HS-27A (cell line): ENCODE measurements around the gene NPY5R.

ENCODE experiments used
- DNase-seq: peaks from one replicate; pipeline ENCODE4 v3.0.0-alpha.2; 2012; ENCODE audit warnings: low read depth, missing footprints

The NPY5R gene

DNA sequence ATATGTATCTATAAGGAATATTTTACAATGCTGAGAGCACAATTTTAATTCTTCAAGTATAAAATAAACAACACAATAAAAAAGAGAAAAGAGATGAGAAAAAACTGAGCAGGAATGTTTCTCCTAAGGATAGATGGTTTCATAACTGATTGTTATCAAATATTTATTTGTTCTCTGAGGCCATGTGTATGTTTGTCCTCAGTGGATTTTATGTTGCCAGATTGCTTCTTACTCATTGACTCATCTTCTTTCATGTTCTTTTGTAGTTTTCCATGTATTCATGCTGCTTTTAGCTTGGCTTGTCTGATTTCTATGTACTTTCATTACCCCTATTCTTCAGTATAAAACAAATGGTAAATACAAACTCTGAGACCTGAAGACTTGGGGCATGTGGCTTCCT is 41.2 kb downstream of the NPY5R start:
- no peak for DNase-seq

DNA sequence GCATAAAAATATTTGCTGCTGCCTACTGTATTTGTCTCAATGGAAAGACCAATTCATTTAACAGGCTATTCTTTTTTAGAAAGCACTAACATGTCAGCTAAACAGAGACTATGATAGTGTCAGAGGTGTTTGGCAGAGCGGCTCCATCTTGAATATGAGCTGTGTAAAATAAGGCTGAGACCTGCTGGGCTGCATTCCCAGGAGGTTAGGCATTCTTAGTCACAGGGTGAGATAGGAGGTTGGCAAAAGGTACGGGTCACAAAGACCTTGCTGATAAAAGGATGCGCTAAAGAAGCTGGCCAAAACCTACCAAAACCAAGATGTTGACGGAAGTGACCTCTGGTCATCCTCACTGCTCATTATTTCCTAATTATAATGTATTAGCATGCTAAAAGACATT is 41.8 kb downstream of the NPY5R start:
- DNase-seq, result no peak

DNA sequence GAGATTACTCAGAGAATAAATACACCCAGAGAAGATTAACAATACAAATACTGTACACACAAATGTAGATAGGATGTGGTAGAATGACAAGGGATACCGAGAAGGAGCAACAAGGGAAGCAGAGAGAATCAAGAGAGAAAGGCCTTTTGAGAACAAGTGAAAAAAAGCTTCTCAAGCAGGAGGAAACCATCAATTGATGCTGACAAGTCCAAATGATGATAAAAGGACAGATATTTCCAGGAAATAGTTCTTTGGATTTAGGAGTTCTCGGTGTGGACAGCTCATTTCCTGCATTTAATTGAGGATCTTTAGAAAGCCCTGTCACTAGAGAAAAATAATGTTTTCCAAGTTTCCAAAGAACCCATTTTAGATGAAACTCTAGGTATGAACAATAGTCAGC is 48.1 kb downstream of the NPY5R start:
- no peak for DNase-seq

DNA sequence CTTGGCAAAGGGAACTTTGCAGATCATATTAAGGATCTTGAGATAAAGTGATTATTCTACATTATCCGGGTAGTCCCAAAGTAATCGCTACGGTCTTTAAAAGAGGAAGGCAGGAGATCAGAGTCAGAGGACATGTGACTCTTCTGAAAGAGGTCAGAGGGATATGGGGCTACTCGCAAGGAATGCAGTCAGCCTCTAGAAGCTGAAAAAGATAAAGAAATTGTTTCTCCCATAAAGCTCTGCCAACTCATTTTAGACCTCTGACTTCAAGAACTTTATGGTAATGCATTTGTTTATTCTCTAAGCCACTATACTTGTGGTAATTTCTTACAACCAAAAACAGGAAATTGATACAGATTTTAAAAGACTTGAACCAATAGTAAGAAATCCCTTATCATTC is 48.6 kb downstream of the NPY5R start:
- DNase-seq, result no peak

DNA sequence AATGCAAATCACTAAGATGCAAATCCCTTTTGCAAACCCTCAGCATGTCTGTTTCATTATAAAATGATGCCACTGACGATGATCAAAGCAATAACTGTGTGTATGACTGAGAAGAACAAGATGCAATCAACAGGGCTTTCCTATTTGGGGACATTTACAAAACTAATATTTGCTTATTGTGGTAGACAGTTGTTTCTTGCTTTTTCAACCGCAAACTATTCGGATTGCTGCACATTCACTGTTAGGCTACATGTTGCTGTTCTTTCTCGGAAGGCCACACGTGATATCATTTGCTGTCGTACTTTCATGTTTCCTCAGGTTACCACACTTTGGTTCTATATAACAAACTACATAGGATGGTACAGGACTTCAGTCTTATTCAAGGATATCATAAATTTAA is 49.8 kb downstream of the NPY5R start:
- no peak for DNase-seq

DNA sequence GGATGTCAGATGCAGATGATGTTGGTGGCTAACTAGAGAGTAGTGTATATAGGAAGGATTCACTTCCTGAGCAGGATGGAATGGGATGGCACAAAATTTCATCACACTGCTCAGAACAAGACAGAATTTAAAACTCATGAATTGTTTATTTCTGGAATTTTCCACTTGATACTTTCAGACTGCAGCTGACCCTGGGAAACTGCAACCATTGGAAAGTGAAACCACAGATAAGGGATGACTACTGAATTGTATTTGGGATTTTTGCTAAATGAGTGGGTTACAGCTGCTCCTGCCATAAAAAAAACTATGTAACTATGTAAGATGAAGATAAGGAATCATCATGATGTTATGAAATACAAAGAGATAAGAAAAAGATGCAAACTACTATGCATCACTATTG is 51.4 kb downstream of the NPY5R start:
- no peak for DNase-seq

DNA sequence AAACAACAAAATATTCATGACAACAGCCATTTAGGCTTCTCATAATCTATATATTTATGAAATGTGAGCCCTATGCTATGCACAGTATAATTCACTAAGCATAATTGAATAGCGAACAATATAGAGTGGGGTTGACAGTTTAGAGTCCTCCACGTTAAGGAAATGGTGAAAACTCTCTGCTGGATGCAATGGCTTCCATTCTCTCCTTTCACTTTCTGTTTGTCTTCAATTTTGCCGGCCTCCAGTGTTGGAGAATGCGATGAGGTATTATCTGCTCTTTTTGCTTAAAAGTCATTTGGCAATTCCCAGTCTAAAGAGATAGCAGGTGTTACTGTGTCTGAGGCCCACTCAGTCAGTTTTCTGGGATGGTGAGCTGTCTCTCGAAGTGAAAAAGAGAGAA is 52.1 kb downstream of the NPY5R start:
- no peak for DNase-seq

DNA sequence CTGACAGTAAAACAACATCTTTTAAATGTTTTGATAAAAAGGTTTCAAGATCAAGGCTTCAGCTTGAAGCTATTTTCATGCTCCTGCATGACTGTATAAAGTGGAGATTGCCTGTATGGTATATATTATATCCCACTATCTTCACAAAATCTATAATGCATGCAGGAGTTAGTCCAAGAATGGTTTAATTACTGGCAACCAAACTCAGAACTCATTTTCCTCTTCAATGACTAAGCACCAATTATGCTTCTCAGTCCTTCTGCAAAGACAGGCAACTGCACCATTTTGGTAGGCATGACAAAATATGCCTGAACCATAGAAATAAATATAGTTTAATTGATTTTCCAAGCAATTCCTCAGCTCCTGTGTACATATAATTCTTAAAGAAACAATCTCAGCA is 54.5 kb downstream of the NPY5R start:
- DNase-seq, result no peak

DNA sequence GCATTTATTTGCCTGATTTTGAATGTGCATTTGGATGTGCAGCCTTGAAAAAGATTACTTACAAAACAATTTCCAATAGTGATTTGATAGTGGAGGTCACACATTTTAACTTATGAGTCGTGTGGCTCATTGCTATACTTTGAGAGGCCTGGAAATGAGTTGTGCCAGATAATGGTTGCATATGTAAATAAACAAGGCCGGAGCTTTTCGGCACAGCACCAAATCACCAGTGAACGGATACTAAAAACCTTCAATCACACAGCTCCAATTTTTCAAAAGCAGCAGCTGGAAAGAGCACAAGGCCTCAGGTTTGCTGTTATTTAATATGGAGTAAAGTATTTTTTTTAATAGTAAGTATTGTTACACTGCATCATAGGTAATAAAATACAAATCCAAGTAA is 57.2 kb downstream of the NPY5R start:
- no peak for DNase-seq
